CD4-positive, alpha-beta T cell (primary cell): Measurements from ENCODE around the gene TRAF3. TPM values are rescaled to one million over a fixed set of nuclear protein-coding genes. Genes with fewer than 3 reads are reported as not detected.

ENCODE experiments used
- ATAC-seq: fragments of 200-7000 bp; cut with Tn5 transposase; one replicate; pipeline ENCODE4 v1.10.0; 2022; ENCODE audit warnings: mild to moderate bottlenecking; ENCODE audit not compliant: poor library complexity
- CTCF ChIA-PET: fragments of 350-600 bp; sonication (Branson Sonifier 250); formaldehyde crosslinking; loops from one replicate; lab custom pipeline; 2021; ENCODE audit warnings: antibody characterized with exemption, inconsistent platforms; lab: Charles Lee
- POLR2A ChIA-PET: fragments of 350-600 bp; sonication (Branson Sonifier 250); formaldehyde crosslinking; loops from one replicate; lab custom pipeline; 2021; ENCODE audit warnings: antibody characterized with exemption, inconsistent platforms; lab: Charles Lee
- DNase-seq, 14 experiments: peaks; one replicate each; pipeline ENCODE4 v3.0.0-alpha.2; 2013 to 2020; ENCODE audit warnings: mixed read lengths in 2 of 14
- H3K27ac ChIP-seq, 2 donors: one replicate each; pipeline versions ENCODE4 v1.5.1 to v1.7.0; 2013; ENCODE audit warnings: low read length in 2 of 2, low read depth in 1 of 2, mild to moderate bottlenecking in 1 of 2
- H3K27me3 ChIP-seq, 2 experiments: 1 replicate in 1 of 2; 2 replicates in 1 of 2; pipeline versions ENCODE4 v1.6.1 to v1.7.0; 2013; ENCODE audit warnings: low read length in 2 of 2, control low read depth in 1 of 2, mild to moderate bottlenecking in 1 of 2, moderate library complexity in 1 of 2; ENCODE audit not compliant: insufficient read depth in 2 of 2, control insufficient read depth in 1 of 2
- H3K36me3 ChIP-seq: one replicate; pipeline ENCODE4 v1.6.1; 2013; ENCODE audit warnings: low read length, control low read depth; ENCODE audit not compliant: insufficient read depth
- H3K4me1 ChIP-seq: one replicate; pipeline ENCODE4 v1.6.1; 2013; ENCODE audit warnings: low read length, control low read depth; ENCODE audit not compliant: insufficient read depth
- H3K4me3 ChIP-seq: one replicate; pipeline ENCODE4 v1.5.1; 2013; ENCODE audit warnings: mild to moderate bottlenecking, low read length, moderate library complexity
- H3K9me3 ChIP-seq, 2 experiments: 1 replicate in 1 of 2; 2 replicates in 1 of 2; pipeline versions ENCODE4 v1.6.1 to v1.7.0; 2013; ENCODE audit warnings: low read length in 2 of 2, mild to moderate bottlenecking in 2 of 2, control low read depth in 1 of 2, moderate library complexity in 1 of 2; ENCODE audit not compliant: control insufficient read depth in 1 of 2, insufficient read depth in 1 of 2
- H3K27ac Mint-ChIP-seq: one replicate; pipeline ENCODE4 v1.8.0; 2020; ENCODE audit warnings: mixed read lengths
- H3K27me3 Mint-ChIP-seq: one replicate; pipeline ENCODE4 v1.8.0; 2021; ENCODE audit warnings: mixed read lengths
- H3K36me3 Mint-ChIP-seq: one replicate; pipeline ENCODE4 v1.8.0; 2021; ENCODE audit warnings: low read depth, mixed read lengths
- H3K4me1 Mint-ChIP-seq: one replicate; pipeline ENCODE4 v1.8.0; 2021; ENCODE audit warnings: low read depth, mixed read lengths
- H3K4me3 Mint-ChIP-seq: one replicate; pipeline ENCODE4 v1.8.0; 2020; ENCODE audit warnings: mild to moderate bottlenecking, mixed read lengths
- H3K9me3 Mint-ChIP-seq: one replicate; pipeline ENCODE4 v1.8.0; 2020; ENCODE audit warnings: mixed read lengths
- CTCF ChIP-seq: fragments of 200-600 bp; IDR thresholded peaks from one replicate; pipeline ENCODE4 v1.8.0; 2022; ENCODE audit warnings: antibody characterized with exemption, mild to moderate bottlenecking
- intact Hi-C, 2 experiments: fragments of 100-400 bp; cut with DNase I in 1 of 2; cut with micrococcal nuclease in 1 of 2; formaldehyde crosslinking; loops; one replicate each; pipeline versions ENCODE4 v1.15.1 to v1.9.0; 2023 to 2025; cut with DNase I, micrococcal nuclease
- total RNA-seq, 174 experiments: library from RNA in 2 of 174; stranded (reverse) in 2 of 174; gene quantifications; one replicate each; pipeline ENCODE4 v1.2.3 and lab custom pipeline; 2021 to 2026

Gene TRAF3
- total RNA-seq, 2 experiments from 2014 or later: 27.1 to 32.4 TPM

- Mint-ChIP-seq H3K4me3 (no peak overlapping the region), H3K9me3 (no peaks in the 10 kb centered on the region), H3K27ac (no peak overlapping the region), H3K27me3 (no peaks in the 10 kb centered on the region), H3K36me3 (peaks cover 60% of the 10 kb centered on the region), H3K4me1 (peaks cover 11% of the 10 kb centered on the region)
- no peak for ATAC-seq
- Histone ChIP-seq H3K27ac (no peak overlapping the region), H3K36me3 (peaks cover 75% of the 10 kb centered on the region), H3K9me3 (no peaks in the 10 kb centered on the region), H3K4me1 (peaks cover 9% of the 10 kb centered on the region), H3K27me3 (no peaks in the 10 kb centered on the region), H3K4me3 (no peak overlapping the region)
- ChIA-PET POLR2A (no interaction called here), CTCF (no interaction called here)
- DNase-seq: no peak
- no peak for TF ChIP-seq CTCF
- intact Hi-C loops: no loop called here
Observed at GRCh38 chr14:102903889-102904512, 126.8 kb downstream of the TRAF3 start.

GRCh38 chr14:102905116-102906108, 128.2 kb downstream of the TRAF3 start:
- intact Hi-C loops: no loop called here
- Histone ChIP-seq H3K9me3 (no peaks in the 10 kb centered on the region), H3K36me3 (peaks cover 67% of the 10 kb centered on the region), H3K27ac (no peak overlapping the region), H3K4me3 (no peak overlapping the region), H3K27me3 (no peaks in the 10 kb centered on the region), H3K4me1 (peaks cover 9% of the 10 kb centered on the region)
- H3K9me3 Mint-ChIP-seq: no peaks in the 10 kb centered on the region
- H3K27me3 Mint-ChIP-seq: no peaks in the 10 kb centered on the region
- no peak overlapping the region for H3K4me3 Mint-ChIP-seq
- ATAC-seq (no peak), DNase-seq (no peak)
- ChIA-PET POLR2A (no interaction called here), CTCF (no interaction called here)
- peaks cover 56% of the 10 kb centered on the region for H3K36me3 Mint-ChIP-seq
- peak overlapping the region; percentile 14 for H3K27ac Mint-ChIP-seq
- no peak for TF ChIP-seq CTCF
- peaks cover 11% of the 10 kb centered on the region for H3K4me1 Mint-ChIP-seq

GRCh38 chr14:102906616-102907302, 129.5 kb downstream of the TRAF3 start:
- Histone ChIP-seq H3K9me3 (no peaks in the 10 kb centered on the region), H3K27ac (no peak overlapping the region), H3K4me1 (peaks cover 2% of the 10 kb centered on the region), H3K27me3 (no peaks in the 10 kb centered on the region), H3K4me3 (no peak overlapping the region), H3K36me3 (peaks cover 53% of the 10 kb centered on the region)
- ChIA-PET CTCF (no interaction called here), POLR2A (no interaction called here)
- intact Hi-C loops: no loop called here
- no peak overlapping the region for H3K4me3 Mint-ChIP-seq
- H3K9me3 Mint-ChIP-seq: no peaks in the 10 kb centered on the region
- DNase-seq (no peak), ATAC-seq (no peak)
- H3K4me1 Mint-ChIP-seq: no peaks in the 10 kb centered on the region
- no peak overlapping the region for H3K27ac Mint-ChIP-seq
- peaks cover 56% of the 10 kb centered on the region for H3K36me3 Mint-ChIP-seq
- TF ChIP-seq CTCF: no peak
- H3K27me3 Mint-ChIP-seq: no peaks in the 10 kb centered on the region
